Hepatocyte (in vitro differentiated cells): ENCODE measurements around the gene GABRB2.

Source experiments
- EZH2 ChIP-seq: fragments of 200-600 bp; sonication (generic); IDR thresholded peaks from 2 replicates; pipeline ENCODE4 v1.6.1; 2016; ENCODE audit warnings: antibody characterized with exemption, mild to moderate bottlenecking, borderline replicate concordance
- TF ChIP-seq, protein P1 (sequence below): fragments of 200-600 bp; sonication (generic); IDR thresholded peaks from 2 replicates; pipeline ENCODE4 v1.5.1; 2016; ENCODE audit warnings: antibody characterized with exemption, mild to moderate bottlenecking; ENCODE audit not compliant: poor library complexity

- TF ChIP-seq, protein P1, sequence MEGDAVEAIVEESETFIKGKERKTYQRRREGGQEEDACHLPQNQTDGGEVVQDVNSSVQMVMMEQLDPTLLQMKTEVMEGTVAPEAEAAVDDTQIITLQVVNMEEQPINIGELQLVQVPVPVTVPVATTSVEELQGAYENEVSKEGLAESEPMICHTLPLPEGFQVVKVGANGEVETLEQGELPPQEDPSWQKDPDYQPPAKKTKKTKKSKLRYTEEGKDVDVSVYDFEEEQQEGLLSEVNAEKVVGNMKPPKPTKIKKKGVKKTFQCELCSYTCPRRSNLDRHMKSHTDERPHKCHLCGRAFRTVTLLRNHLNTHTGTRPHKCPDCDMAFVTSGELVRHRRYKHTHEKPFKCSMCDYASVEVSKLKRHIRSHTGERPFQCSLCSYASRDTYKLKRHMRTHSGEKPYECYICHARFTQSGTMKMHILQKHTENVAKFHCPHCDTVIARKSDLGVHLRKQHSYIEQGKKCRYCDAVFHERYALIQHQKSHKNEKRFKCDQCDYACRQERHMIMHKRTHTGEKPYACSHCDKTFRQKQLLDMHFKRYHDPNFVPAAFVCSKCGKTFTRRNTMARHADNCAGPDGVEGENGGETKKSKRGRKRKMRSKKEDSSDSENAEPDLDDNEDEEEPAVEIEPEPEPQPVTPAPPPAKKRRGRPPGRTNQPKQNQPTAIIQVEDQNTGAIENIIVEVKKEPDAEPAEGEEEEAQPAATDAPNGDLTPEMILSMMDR, result no peak
- no peak for TF ChIP-seq EZH2
Measured at GRCh38 chr5:161546095-161546469, 443 bp downstream of the GABRB2 start.
